ENCODE data around the gene CCDC93.
"Not testable (repeated sequence)": the region's sequence is repeated elsewhere in the genome, so short reads cannot be mapped to it uniquely, and the experiment has no call there.

The CCDC93 gene

DNA sequence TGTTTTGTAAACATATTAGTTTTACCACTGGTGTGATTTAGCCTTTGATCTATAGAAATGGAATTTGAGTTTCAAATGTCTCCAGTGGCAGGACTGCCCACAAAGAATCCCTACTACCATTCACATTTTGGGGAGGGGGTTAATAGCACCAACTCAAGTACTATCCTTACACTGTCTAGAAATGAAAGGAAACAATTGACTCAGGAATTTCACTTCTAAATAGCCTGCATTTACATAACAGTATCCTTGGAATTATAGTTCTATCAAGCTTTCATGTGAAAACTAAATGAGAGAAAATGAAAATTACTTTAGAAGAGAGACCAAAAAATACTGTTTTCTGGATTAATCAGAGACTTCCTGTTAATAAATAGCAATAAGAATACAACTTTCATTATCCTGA, 7.5 kb upstream of the CCDC93 start:
- Mint-ChIP-seq H3K27me3 (ENCODE audit: low read depth) (peaks cover 9% of the 10 kb centered on the region), H3K4me3 (no peak overlapping the region), H3K27ac (no peak overlapping the region), H3K36me3 (ENCODE audit: low read depth) (peaks cover 3% of the 10 kb centered on the region), H3K9me3 (no peaks in the 10 kb centered on the region), H3K4me1 (ENCODE audit: low read depth) (peaks cover 7% of the 10 kb centered on the region)

DNA sequence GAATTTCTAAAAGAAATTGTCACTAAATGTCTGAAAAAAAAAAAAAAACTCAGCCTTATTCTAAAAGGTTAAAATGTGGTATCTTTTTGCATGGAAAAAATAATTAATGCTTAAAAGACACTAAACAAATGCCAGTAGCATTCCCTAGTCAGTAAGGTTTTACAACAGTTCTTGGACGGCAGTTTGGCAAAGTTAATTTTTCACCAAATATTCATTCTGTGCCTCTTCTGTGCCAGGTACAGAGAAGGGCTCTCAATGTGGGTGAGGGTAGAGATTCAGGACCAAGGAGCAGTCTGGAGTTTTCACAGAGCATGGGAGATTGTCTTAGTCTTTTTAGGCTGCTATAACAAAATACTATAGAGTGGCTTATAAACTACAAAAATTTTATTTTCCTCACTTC, 6.0 kb upstream of the CCDC93 start:
- no peak overlapping the region for H3K4me3 Mint-ChIP-seq
- no peak overlapping the region for H3K27ac Mint-ChIP-seq
- H3K9me3 Mint-ChIP-seq = no peaks in the 10 kb centered on the region
- H3K4me1 Mint-ChIP-seq (ENCODE audit: low read depth) = peaks cover 9% of the 10 kb centered on the region
- peaks cover 3% of the 10 kb centered on the region for H3K36me3 Mint-ChIP-seq (ENCODE audit: low read depth)
- peaks cover 4% of the 10 kb centered on the region for H3K27me3 Mint-ChIP-seq (ENCODE audit: low read depth)

DNA sequence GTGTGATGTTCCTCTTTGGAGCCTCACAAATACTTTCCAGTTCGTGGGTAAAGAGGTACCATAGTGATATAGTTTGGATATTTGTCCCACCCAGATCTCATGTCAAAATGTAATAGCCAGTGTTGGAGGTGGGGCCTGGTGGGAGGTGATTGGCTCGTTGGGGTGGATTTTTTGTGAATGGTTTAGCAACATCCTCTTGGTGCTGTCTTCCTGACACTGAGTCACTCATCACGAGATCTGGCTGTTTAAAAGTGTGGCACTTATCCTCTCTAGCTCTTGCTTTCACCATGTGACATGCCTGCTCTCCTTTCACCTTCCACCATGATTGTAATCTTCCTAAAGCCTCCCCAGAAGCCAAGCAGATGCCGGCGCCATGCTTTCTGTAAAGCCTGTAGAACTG, 3.0 kb upstream of the CCDC93 start:
- Mint-ChIP-seq H3K27me3 (ENCODE audit: low read depth) (no peaks in the 10 kb centered on the region), H3K27ac (peak overlapping the region; percentile 37), H3K4me1 (ENCODE audit: low read depth) (peaks cover 24% of the 10 kb centered on the region), H3K9me3 (no peaks in the 10 kb centered on the region), H3K36me3 (ENCODE audit: low read depth) (peaks cover 3% of the 10 kb centered on the region), H3K4me3 (no peak overlapping the region)

DNA sequence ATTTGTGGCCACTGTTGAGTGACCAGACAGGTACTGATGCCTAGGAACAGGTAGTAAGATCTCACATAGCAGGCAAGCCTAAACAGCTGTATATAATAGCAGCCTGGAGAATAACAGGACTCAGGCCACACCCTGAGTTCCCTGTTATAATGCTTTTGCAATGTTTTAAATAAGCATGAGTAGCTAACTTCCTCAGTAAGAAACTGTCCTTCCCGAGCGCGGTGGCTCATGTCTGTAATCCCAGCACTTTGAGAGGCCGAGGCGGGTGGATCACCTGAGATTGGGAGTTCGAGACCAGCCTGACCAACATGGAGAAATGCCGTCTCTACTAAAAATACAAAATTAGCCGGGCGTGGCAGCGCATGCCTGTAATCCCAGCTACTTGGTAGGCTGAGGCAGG, 1.9 kb upstream of the CCDC93 start:
- not testable (repeated sequence) for H3K9me3 Mint-ChIP-seq; H3K27ac Mint-ChIP-seq; H3K4me3 Mint-ChIP-seq; H3K36me3 Mint-ChIP-seq (ENCODE audit: low read depth); H3K27me3 Mint-ChIP-seq (ENCODE audit: low read depth)
- peaks cover 31% of the 10 kb centered on the region for H3K4me1 Mint-ChIP-seq (ENCODE audit: low read depth)

DNA sequence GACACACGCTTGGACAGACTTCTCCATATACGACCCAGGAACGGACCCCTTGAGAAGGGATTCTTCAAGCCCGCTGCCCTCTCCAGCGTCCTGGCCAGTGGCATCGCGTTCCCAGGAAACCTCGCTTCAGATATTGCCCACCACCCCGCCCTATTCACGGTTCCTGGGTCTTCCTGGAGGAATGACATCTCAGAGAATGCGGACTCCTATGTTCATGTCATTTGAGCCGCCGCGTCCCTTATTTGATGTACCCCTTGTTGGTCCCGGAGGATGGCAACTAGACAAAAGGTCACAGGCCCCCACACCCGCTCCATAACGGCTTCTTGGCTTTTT, 588 bp upstream of the CCDC93 start:
- H3K9me3 Mint-ChIP-seq = no peaks in the 10 kb centered on the region
- peaks cover 37% of the 10 kb centered on the region for H3K4me1 Mint-ChIP-seq (ENCODE audit: low read depth)
- peak overlapping the region; percentile 91 for H3K4me3 Mint-ChIP-seq
- peak overlapping the region; percentile 85 for H3K27ac Mint-ChIP-seq
- H3K27me3 Mint-ChIP-seq (ENCODE audit: low read depth) = no peaks in the 10 kb centered on the region
- H3K36me3 Mint-ChIP-seq (ENCODE audit: low read depth) = peaks cover 8% of the 10 kb centered on the region

DNA sequence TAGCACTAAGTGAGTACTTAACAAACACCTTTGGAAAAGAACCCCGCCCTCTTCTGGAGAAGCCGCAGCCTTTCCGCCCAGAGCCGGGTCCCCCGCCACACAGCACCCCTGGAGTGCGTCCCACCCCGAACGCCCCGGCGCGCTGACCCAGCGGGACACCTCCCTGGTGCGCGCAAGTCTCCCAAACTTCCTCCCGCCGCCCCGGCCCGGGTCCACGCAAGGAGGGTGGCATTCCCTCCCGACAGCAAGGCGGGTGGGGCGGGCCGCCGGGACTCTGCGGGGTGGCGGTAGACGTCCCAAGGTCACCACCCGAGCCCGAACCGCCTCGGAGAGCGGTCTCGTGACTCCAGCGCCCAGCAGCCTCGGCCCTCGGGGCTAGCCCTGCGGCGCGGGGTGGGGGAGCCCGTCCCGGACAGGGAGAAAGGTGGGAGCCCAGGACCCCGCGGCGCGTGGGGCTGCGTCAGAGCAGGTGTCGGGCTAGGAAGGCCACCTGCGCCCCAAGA, 598 bp downstream of the CCDC93 start:
- no peaks in the 10 kb centered on the region for H3K9me3 Mint-ChIP-seq
- H3K36me3 Mint-ChIP-seq (ENCODE audit: low read depth) = peaks cover 11% of the 10 kb centered on the region
- peaks cover 37% of the 10 kb centered on the region for H3K4me1 Mint-ChIP-seq (ENCODE audit: low read depth)

DNA sequence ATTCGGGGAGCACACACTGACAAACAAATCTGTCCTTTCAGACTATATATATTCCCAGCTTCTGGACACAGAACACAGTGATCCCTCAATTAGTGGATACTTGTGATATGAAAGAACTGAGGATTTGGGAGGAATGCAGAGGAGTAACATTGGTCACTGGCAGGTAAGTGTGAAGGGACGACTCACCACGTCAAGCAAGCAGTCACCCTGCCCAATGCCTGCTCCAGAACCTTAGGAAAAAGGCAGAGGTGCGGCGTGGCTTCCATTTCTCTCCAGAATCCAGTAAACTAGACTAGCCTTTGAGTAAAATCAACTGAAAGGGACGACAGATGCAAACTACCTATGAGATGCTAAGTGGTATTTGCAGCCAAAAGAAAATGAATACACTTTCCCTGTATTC, 1.1 kb downstream of the CCDC93 start:
- peak overlapping the region; percentile 64 for H3K27ac Mint-ChIP-seq
- no peaks in the 10 kb centered on the region for H3K9me3 Mint-ChIP-seq
- peak overlapping the region; percentile 86 for H3K4me3 Mint-ChIP-seq
- no peaks in the 10 kb centered on the region for H3K27me3 Mint-ChIP-seq (ENCODE audit: low read depth)
- H3K4me1 Mint-ChIP-seq (ENCODE audit: low read depth) = peaks cover 37% of the 10 kb centered on the region
- peaks cover 14% of the 10 kb centered on the region for H3K36me3 Mint-ChIP-seq (ENCODE audit: low read depth)

More for the DNA sequence above, 598 bp downstream of the CCDC93 start:
- peak overlapping the region; percentile 64 for H3K27ac Mint-ChIP-seq
- peak overlapping the region; percentile 86 for H3K4me3 Mint-ChIP-seq
- H3K27me3 Mint-ChIP-seq (ENCODE audit: low read depth) = no peaks in the 10 kb centered on the region

DNA sequence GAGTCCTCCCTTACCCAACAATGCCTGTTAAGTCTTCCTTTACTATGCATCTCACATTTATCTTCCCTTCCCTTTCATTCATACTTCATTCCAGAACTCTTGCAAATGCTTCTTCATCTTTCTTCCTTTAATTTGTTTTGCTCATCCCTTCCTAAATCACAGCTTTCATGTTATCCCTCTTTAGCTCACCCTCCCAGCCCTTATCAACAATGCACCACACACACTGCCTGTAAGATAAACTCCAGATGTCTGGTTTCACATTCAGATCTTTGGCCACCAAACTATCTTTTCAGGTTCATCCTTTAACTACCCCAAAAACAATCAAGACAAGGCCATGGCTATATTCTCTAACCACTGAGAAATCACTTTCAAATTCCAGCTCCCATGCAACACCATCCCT, 3.4 kb downstream of the CCDC93 start:
- H3K27me3 Mint-ChIP-seq (ENCODE audit: low read depth) = no peaks in the 10 kb centered on the region
- no peak overlapping the region for H3K4me3 Mint-ChIP-seq
- H3K36me3 Mint-ChIP-seq (ENCODE audit: low read depth) = peaks cover 20% of the 10 kb centered on the region
- peaks cover 33% of the 10 kb centered on the region for H3K4me1 Mint-ChIP-seq (ENCODE audit: low read depth)
- H3K9me3 Mint-ChIP-seq = no peaks in the 10 kb centered on the region
- no peak overlapping the region for H3K27ac Mint-ChIP-seq

DNA sequence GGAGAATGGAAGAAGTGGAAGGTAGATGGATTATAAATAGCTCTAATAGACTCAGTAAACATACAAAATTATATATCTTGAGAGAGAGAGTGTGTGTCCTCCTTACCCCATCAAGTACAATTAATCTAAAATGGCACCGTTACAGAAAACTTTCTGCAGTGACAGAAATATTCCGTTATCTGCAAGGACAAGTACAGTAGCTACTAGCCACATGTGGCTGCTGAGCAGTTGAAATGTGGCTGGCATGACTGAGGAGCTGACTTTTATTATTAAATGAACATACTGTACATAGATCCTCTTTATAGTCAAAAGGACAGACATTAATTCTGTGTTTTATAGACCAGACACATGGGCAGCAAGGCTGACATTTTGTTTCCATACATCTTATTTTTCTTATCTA, 7.0 kb downstream of the CCDC93 start:
- Mint-ChIP-seq H3K4me3 (no peak overlapping the region), H3K4me1 (ENCODE audit: low read depth) (peaks cover 21% of the 10 kb centered on the region), H3K36me3 (ENCODE audit: low read depth) (peaks cover 23% of the 10 kb centered on the region), H3K27ac (no peak overlapping the region), H3K27me3 (ENCODE audit: low read depth) (no peaks in the 10 kb centered on the region), H3K9me3 (no peaks in the 10 kb centered on the region)

DNA sequence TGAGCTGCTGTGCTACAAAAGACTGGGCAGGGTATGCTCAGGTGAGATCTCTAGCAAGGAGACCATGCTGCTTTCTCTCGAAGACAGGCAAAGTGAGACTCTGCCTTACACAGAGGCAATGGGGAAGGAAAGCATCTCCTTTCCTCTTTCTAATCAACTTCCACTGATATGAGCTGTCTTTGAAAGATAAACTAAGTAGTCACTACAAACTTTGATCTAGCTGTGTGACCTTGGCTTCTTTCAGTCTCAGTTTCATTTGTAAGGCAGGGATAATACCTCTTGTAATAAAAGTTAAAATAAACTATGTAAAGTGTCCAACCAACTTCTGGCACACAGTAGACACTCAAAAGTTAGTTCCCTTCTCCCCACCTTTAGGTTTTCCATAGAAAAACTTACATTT, 7.5 kb downstream of the CCDC93 start:
- Mint-ChIP-seq H3K27me3 (ENCODE audit: low read depth) (no peaks in the 10 kb centered on the region), H3K9me3 (no peaks in the 10 kb centered on the region), H3K27ac (no peak overlapping the region), H3K4me3 (no peak overlapping the region), H3K36me3 (ENCODE audit: low read depth) (peaks cover 27% of the 10 kb centered on the region), H3K4me1 (ENCODE audit: low read depth) (peaks cover 19% of the 10 kb centered on the region)

DNA sequence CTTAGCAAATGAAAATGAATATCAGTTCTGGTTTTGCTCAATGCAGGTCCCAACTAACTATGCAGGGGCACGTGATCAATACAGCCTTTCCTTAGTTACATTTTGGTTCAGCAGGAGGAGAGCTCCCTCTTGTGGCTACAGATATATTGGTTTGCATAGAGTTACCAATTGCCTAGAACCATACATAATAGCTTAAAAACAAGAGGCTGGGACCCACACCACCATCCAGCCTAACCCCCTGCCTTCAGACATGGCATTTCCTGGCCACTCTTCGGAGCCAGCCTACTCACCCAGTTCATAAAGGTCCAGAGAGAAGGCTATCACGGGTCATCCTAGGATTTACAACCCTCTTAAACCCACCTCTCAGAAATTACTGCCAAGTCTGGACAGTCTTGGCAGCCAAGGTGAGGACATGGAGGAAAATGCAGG, 10.5 kb downstream of the CCDC93 start:
- peaks cover 41% of the 10 kb centered on the region for H3K36me3 Mint-ChIP-seq (ENCODE audit: low read depth)
- H3K9me3 Mint-ChIP-seq = no peaks in the 10 kb centered on the region
- peaks cover 15% of the 10 kb centered on the region for H3K4me1 Mint-ChIP-seq (ENCODE audit: low read depth)
- H3K27me3 Mint-ChIP-seq (ENCODE audit: low read depth) = no peaks in the 10 kb centered on the region
- peak overlapping the region; percentile 58 for H3K27ac Mint-ChIP-seq
- H3K4me3 Mint-ChIP-seq = no peak overlapping the region

DNA sequence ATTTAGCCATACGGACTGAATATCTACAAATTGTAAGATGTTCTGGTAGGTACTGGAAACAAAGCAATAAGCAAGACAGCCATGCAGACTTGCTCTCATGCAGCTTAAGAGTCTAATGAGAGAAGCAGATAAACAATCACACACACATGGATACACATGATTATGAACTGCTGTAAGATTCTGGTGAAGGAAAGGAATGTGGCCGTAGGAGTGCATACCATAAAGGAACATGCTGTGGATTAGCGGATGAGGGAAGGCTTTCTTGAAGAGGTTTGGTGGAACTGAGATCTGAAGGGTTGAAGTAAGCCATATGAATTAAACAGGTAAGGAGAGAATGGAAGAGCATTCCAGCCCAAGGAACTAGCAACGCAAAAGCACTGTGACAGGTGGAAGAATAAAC, 13.8 kb downstream of the CCDC93 start:
- Mint-ChIP-seq H3K27ac (no peak overlapping the region), H3K4me3 (no peak overlapping the region), H3K9me3 (no peaks in the 10 kb centered on the region), H3K36me3 (ENCODE audit: low read depth) (peaks cover 43% of the 10 kb centered on the region), H3K27me3 (ENCODE audit: low read depth) (no peaks in the 10 kb centered on the region), H3K4me1 (ENCODE audit: low read depth) (peaks cover 12% of the 10 kb centered on the region)

DNA sequence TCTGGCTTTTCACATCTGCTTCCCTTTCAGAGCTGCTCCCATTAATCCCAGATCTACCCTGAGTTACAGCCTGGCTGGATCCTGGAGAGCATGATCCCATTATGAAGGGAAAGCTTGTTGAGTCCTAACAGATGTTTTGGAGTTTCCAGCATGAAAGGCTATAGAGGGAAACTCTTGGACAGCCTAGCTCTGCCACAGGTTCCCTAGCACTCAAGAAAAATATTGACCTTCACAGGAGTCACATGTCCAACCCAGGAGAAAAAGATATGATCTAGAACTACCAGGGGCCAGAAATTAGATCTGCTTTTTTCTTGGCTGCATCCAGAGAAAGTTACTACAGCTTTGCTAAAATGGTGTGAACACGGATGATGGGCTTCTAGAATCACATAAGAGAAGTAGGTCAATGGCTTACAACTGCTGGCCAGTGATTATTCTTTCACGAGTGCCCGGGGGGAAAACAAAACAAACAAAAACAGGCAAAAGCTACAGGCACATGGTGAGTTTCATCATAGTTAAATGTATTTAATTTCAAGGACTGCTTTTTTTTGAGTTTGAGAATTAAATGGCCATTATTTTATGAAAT, 15.9 kb downstream of the CCDC93 start:
- peaks cover 47% of the 10 kb centered on the region for H3K36me3 Mint-ChIP-seq (ENCODE audit: low read depth)
- no peaks in the 10 kb centered on the region for H3K27me3 Mint-ChIP-seq (ENCODE audit: low read depth)
- no peaks in the 10 kb centered on the region for H3K9me3 Mint-ChIP-seq
- H3K4me3 Mint-ChIP-seq = no peak overlapping the region
- H3K4me1 Mint-ChIP-seq (ENCODE audit: low read depth) = peaks cover 6% of the 10 kb centered on the region
- H3K27ac Mint-ChIP-seq = no peak overlapping the region

DNA sequence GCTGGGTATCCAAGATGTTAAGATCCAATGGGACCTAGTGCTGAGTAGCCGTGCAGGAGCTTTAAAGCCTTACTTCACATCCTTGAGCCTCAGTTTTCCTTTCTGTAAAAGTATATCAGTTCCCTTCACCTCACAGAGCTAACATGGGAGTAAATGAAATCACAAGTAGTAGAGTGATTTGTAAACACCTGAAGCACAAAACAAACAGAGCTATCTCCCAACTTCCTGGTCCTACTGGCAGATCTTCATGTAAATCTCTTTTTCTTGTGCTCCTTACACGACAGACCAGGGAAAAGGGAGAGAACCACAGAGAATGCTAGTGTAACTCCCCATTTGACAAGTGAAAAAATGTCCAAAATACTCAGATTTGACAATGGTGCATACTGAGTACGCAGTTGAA, 17.3 kb downstream of the CCDC93 start:
- peaks cover 54% of the 10 kb centered on the region for H3K36me3 Mint-ChIP-seq (ENCODE audit: low read depth)
- peaks cover 4% of the 10 kb centered on the region for H3K4me1 Mint-ChIP-seq (ENCODE audit: low read depth)

DNA sequence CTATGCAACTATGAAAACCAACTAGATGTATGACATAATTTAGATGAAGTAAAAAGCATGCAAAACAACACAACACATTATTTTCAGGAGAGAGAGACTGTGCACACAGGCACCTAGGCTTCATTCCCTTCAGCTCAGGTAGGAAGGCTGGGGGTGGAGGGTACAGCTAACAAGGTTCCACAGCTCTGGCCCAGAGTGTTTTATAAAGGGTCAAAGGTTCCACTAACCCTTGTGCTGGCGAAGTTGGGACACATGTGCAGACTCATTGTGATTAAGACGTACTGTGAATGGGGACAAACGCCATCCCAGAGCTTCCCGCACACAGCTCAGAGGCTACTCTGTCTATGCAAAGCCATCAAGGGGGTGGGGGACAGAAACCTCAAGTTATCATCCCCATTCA, 19.1 kb downstream of the CCDC93 start:
- no peaks in the 10 kb centered on the region for H3K27me3 Mint-ChIP-seq (ENCODE audit: low read depth)
- H3K4me3 Mint-ChIP-seq = no peak overlapping the region
- H3K27ac Mint-ChIP-seq = no peak overlapping the region
- H3K9me3 Mint-ChIP-seq = no peaks in the 10 kb centered on the region
- H3K4me1 Mint-ChIP-seq (ENCODE audit: low read depth) = peaks cover 3% of the 10 kb centered on the region
- peaks cover 51% of the 10 kb centered on the region for H3K36me3 Mint-ChIP-seq (ENCODE audit: low read depth)

More for the DNA sequence above, 17.3 kb downstream of the CCDC93 start:
- Mint-ChIP-seq H3K27ac (no peak overlapping the region), H3K27me3 (ENCODE audit: low read depth) (no peaks in the 10 kb centered on the region), H3K9me3 (no peaks in the 10 kb centered on the region), H3K4me3 (no peak overlapping the region)

All from T-helper 1 cell treated with Interleukin-12 subunit alpha and Interleukin-12 subunit beta and Interleukin-4 antibody, amounts not matched to agents 30 μg/mL and 1 μg/mL, for 36 hours (primary cell).